Naive thymus-derived CD4-positive, alpha-beta T cell (primary cell): ENCODE measurements around the gene TMEM229B. TPM values are rescaled to one million over a fixed set of nuclear protein-coding genes. Genes with fewer than 3 reads are reported as not detected.

ENCODE experiments used
- ATAC-seq: fragments of 150-1000 bp; cut with Tn5 transposase; 2 replicates; pipeline ENCODE4 v1.10.0; 2021; ENCODE audit warnings: mild to moderate bottlenecking, moderate library complexity
- CTCF ChIA-PET: fragments of 350-600 bp; sonication (Branson Sonifier 250); formaldehyde crosslinking; loops from one replicate; lab custom pipeline; 2021; ENCODE audit warnings: antibody characterized with exemption; lab: Charles Lee
- POLR2A ChIA-PET: fragments of 350-600 bp; sonication (Branson Sonifier 250); formaldehyde crosslinking; loops from one replicate; lab custom pipeline; 2021; ENCODE audit warnings: antibody characterized with exemption, inconsistent platforms; lab: Charles Lee
- DNase-seq, 9 donors: peaks; one replicate each; pipeline versions ENCODE4 v3.0.0 to v3.0.0-alpha.2; 2020 to 2022; ENCODE audit warnings: mixed read lengths in 1 of 9
- H3K27ac ChIP-seq: one replicate; pipeline ENCODE4 v1.7.0; 2013; ENCODE audit warnings: mild to moderate bottlenecking, low read depth, low read length, moderate library complexity
- H3K27me3 ChIP-seq, 2 donors: one replicate each; pipeline ENCODE4 v1.7.0; 2013; ENCODE audit warnings: low read length in 2 of 2, mild to moderate bottlenecking in 2 of 2, moderate library complexity in 2 of 2; ENCODE audit not compliant: control insufficient read depth in 2 of 2, insufficient read depth in 2 of 2
- H3K36me3 ChIP-seq, 3 experiments: 1 replicate in 2 of 3; 2 replicates in 1 of 3; pipeline ENCODE4 v1.7.0; 2013; ENCODE audit warnings: low read length in 3 of 3, mild to moderate bottlenecking in 3 of 3, moderate library complexity in 1 of 3; ENCODE audit not compliant: insufficient read depth in 3 of 3, control insufficient read depth in 2 of 3
- H3K4me1 ChIP-seq, 2 donors: one replicate each; pipeline ENCODE4 v1.7.0; 2013; ENCODE audit warnings: low read length in 2 of 2, mild to moderate bottlenecking in 2 of 2, moderate library complexity in 1 of 2; ENCODE audit not compliant: control insufficient read depth in 2 of 2, insufficient read depth in 2 of 2
- H3K4me3 ChIP-seq: 2 replicates; pipeline ENCODE4 v1.7.0; 2013; ENCODE audit warnings: mild to moderate bottlenecking, low read length
- H3K9me3 ChIP-seq, 3 experiments: 1 replicate in 2 of 3; 2 replicates in 1 of 3; pipeline ENCODE4 v1.7.0; 2013; ENCODE audit warnings: low read length in 3 of 3; ENCODE audit not compliant: control insufficient read depth in 2 of 3
- H3K27ac Mint-ChIP-seq, 9 donors: one replicate each; pipeline ENCODE4 v1.8.0; 2020 to 2022; ENCODE audit warnings: mixed read lengths in 9 of 9, mild to moderate bottlenecking in 8 of 9, moderate library complexity in 5 of 9, inconsistent platforms in 2 of 9
- H3K27me3 Mint-ChIP-seq, 5 donors: one replicate each; pipeline ENCODE4 v1.8.0; 2021 to 2022; ENCODE audit warnings: mixed read lengths in 5 of 5, mild to moderate bottlenecking in 1 of 5
- H3K36me3 Mint-ChIP-seq, 5 donors: one replicate each; pipeline ENCODE4 v1.8.0; 2020 to 2022; ENCODE audit warnings: mixed read lengths in 5 of 5, mild to moderate bottlenecking in 3 of 5, inconsistent platforms in 1 of 5
- H3K4me1 Mint-ChIP-seq, 7 donors: one replicate each; pipeline ENCODE4 v1.8.0; 2020 to 2022; ENCODE audit warnings: mixed read lengths in 7 of 7, mild to moderate bottlenecking in 3 of 7, inconsistent platforms in 1 of 7
- H3K4me3 Mint-ChIP-seq, 10 donors: one replicate each; pipeline ENCODE4 v1.8.0; 2020 to 2022; ENCODE audit warnings: mild to moderate bottlenecking in 10 of 10, mixed read lengths in 10 of 10, moderate library complexity in 6 of 10, inconsistent platforms in 2 of 10
- H3K9me3 Mint-ChIP-seq, 11 donors: one replicate each; pipeline ENCODE4 v1.8.0; 2020 to 2022; ENCODE audit warnings: mixed read lengths in 11 of 11, mild to moderate bottlenecking in 4 of 11, inconsistent platforms in 1 of 11, moderate library complexity in 1 of 11
- intact Hi-C, 2 donors: fragments of 100-400 bp; cut with micrococcal nuclease; formaldehyde crosslinking; loops; one replicate each; pipeline ENCODE4 v1.15.1; 2023
- polyA plus RNA-seq, 2 donors: library from polyadenylated mRNA; unstranded; fragments of 300-500 nt; fragmentation: Illumina TruSeq; gene quantifications; one replicate each; pipeline ENCODE4 v1.2.3, GENCODE V29; 2021
- total RNA-seq, 6 experiments: library from RNA in 5 of 6; stranded (reverse) in 5 of 6; gene quantifications; 1 replicate in 5 of 6; 2 replicates in 1 of 6; pipeline ENCODE4 v1.2.3 and lab custom pipeline; 2021 to 2026

Gene TMEM229B
- total and polyA plus RNA-seq, 7 experiments from 2014 or later: 19.1 to 32.2 (median 30.6) TPM

DNA sequence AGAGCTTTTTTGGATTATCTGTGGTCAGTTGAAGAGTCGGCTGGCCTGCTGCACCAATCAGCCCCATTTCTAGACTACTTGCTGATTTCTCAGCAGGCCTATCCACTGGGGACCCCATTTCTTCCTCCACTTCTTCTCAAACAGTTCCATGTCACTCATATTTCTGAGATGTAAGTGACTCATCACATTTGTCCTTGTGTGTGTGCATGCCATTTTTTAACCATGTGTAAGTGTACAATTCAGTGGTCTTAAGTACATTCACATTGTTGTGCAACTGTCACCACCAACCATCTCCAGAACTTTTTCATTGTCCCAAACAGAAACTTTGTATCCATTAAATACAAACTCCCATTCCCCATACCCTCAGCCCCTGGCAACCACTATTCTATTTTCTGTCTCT, 14.2 kb downstream of the TMEM229B start:
- no peak overlapping the region for H3K4me3 Mint-ChIP-seq
- peaks cover 0 to 2% (median 0%) of the 10 kb centered on the region in 11 donors for H3K9me3 Mint-ChIP-seq
- DNase-seq: no peak
- Histone ChIP-seq H3K4me3 (no peak overlapping the region), H3K4me1 (peaks cover 0 to 5% of the 10 kb centered on the region in 2 donors), H3K9me3 (no peaks in the 10 kb centered on the region), H3K36me3 (peaks cover 0 to 37% (median 0%) of the 10 kb centered on the region in 3 experiments), H3K27me3 (no peaks in the 10 kb centered on the region), H3K27ac (no peak overlapping the region)
- intact Hi-C loops: no loop called here
- no peaks in the 10 kb centered on the region for H3K27me3 Mint-ChIP-seq
- H3K27ac Mint-ChIP-seq: peak overlapping the region in 2 of 9 donors; percentile 66 to 73
- ChIA-PET POLR2A (no interaction called here), CTCF (no interaction called here)
- no peak for ATAC-seq
- peaks cover 0 to 32% (median 21%) of the 10 kb centered on the region in 7 donors for H3K4me1 Mint-ChIP-seq
- peaks cover 6 to 38% (median 14%) of the 10 kb centered on the region in 5 donors for H3K36me3 Mint-ChIP-seq

DNA sequence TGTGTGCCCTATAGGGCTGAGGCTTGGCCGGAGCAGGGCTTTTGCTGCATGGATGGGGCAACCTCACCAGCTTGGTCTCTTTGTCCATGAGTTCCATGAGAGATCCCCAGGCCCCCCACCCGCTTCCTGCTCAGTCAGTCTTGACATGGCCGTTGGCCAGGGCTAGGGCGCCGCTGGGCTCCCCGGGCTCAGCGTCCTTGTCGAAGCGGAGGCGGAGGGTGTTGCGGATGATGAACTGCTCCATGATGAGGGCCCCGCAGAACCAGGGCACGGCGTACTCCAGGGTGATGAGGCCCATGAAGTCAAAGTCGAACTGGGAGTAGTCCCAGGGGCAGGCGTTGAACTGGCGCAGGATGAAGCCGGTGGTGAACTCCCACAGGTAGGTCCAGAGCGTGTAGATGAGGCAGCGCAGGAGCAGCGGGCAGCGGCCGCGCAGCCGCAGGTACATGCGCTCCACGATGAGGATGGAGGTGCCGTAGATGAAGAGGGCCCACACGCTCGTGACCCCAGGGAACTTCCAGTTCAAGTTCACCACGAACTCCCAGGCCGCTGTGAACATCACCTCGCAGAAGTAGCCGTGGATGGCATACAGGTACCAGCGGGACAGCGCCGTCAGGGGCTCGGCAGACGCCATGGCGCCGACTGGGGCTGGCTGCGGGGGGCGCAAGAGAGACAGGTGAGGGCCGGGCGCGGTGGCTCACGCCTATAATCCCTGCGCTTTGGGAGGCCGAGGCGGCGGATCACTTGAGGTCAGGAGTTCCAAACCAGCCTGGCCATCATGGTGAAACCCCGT, 15.0 kb downstream of the TMEM229B start:
- ATAC-seq: no peak
- POLR2A ChIA-PET: no interaction called here
- Histone ChIP-seq H3K27ac (no peak overlapping the region), H3K36me3 (peaks cover 0 to 34% (median 0%) of the 10 kb centered on the region in 3 experiments), H3K4me3 (no peak overlapping the region), H3K9me3 (no peaks in the 10 kb centered on the region), H3K4me1 (peaks cover 0 to 3% of the 10 kb centered on the region in 2 donors), H3K27me3 (no peaks in the 10 kb centered on the region)
- H3K27me3 Mint-ChIP-seq: no peaks in the 10 kb centered on the region
- intact Hi-C loops: no loop called here
- no peak overlapping the region for H3K4me3 Mint-ChIP-seq
- no peak for DNase-seq
- CTCF ChIA-PET: no interaction called here
- no peak overlapping the region for H3K27ac Mint-ChIP-seq
- H3K4me1 Mint-ChIP-seq: peaks cover 0 to 32% (median 17%) of the 10 kb centered on the region in 7 donors
- peaks cover 6 to 35% (median 11%) of the 10 kb centered on the region in 5 donors for H3K36me3 Mint-ChIP-seq
- H3K9me3 Mint-ChIP-seq: peaks cover 0 to 2% (median 0%) of the 10 kb centered on the region in 11 donors

- H3K9me3 Mint-ChIP-seq: peaks cover 0 to 2% (median 0%) of the 10 kb centered on the region in 11 donors
- peaks cover 6 to 30% (median 11%) of the 10 kb centered on the region in 5 donors for H3K36me3 Mint-ChIP-seq
- DNase-seq: no peak
- Histone ChIP-seq H3K4me1 (no peaks in the 10 kb centered on the region), H3K9me3 (no peaks in the 10 kb centered on the region), H3K27me3 (no peaks in the 10 kb centered on the region), H3K4me3 (no peak overlapping the region), H3K27ac (no peak overlapping the region), H3K36me3 (peaks cover 0 to 26% (median 0%) of the 10 kb centered on the region in 3 experiments)
- intact Hi-C loops: no loop called here
- no peaks in the 10 kb centered on the region for H3K27me3 Mint-ChIP-seq
- H3K4me1 Mint-ChIP-seq: peaks cover 0 to 25% (median 15%) of the 10 kb centered on the region in 7 donors
- CTCF ChIA-PET: no interaction called here
- ATAC-seq: no peak
- peak overlapping the region in 2 of 9 donors; percentile 48 to 71 for H3K27ac Mint-ChIP-seq
- POLR2A ChIA-PET: no interaction called here
- no peak overlapping the region for H3K4me3 Mint-ChIP-seq
Measured at GRCh38 chr14:67472726-67473125, 15.8 kb downstream of the TMEM229B start.

DNA sequence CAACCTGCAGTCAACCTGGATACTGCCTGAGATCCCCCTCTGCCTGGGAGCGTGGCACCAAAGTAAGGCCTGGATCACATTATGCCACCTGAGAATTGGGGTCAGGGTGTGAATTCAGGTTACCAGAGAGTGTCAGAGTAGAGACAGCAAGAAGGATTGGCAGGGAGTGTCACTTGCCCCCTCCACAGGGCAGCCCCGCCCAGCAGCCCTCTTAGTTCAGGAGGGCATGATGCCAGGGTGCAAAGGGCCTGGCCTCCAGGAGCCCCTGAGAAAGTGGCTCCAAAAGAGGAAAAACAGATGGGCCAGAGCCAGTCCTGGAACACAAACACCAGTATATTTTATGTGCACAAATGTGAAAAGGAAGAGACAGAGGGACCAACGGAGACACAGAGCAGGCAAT, 18.6 kb downstream of the TMEM229B start:
- Mint-ChIP-seq H3K36me3 (peaks cover 0 to 23% (median 4%) of the 10 kb centered on the region in 5 donors), H3K27me3 (peaks cover 0 to 8% (median 0%) of the 10 kb centered on the region in 5 donors), H3K27ac (peak overlapping the region in 6 of 9 donors; percentile 17 to 96 (median 69)), H3K4me3 (no peak overlapping the region), H3K4me1 (peaks cover 0 to 39% (median 26%) of the 10 kb centered on the region in 7 donors), H3K9me3 (peaks cover 0 to 2% (median 0%) of the 10 kb centered on the region in 11 donors)
- ChIA-PET POLR2A (no interaction called here), CTCF (no interaction called here)
- no peak overlapping the region for H3K4me3 ChIP-seq
- DNase-seq (no peak), ATAC-seq (no peak)
- no peaks in the 10 kb centered on the region for H3K27me3 ChIP-seq
- intact Hi-C loops: loop anchor here in 1 of 2 donors (10.0 kb wide), 1 partner anchor 45 kb away; no protein-coding TSS in a partner anchor
- H3K9me3 ChIP-seq: no peaks in the 10 kb centered on the region
- no peak overlapping the region for H3K27ac ChIP-seq
- H3K4me1 ChIP-seq: peaks cover 7 to 9% of the 10 kb centered on the region in 2 donors
- H3K36me3 ChIP-seq: peaks cover 0 to 17% (median 0%) of the 10 kb centered on the region in 3 experiments

GRCh38 chr14:67468378-67468730, 20.2 kb downstream of the TMEM229B start:
- no peak for ATAC-seq
- intact Hi-C loops: loop anchor here in 1 of 2 donors (10.0 kb wide), 1 partner anchor 46 kb away; no protein-coding TSS in a partner anchor
- CTCF ChIA-PET: interaction anchor here (1.1 kb wide), 1 partner anchor 104 kb away, joined by 3 read pairs; no protein-coding TSS in a partner anchor
- no peak for DNase-seq
- H3K36me3 ChIP-seq: peaks cover 0 to 13% (median 0%) of the 10 kb centered on the region in 3 experiments
- H3K27ac ChIP-seq: no peak overlapping the region
- H3K36me3 Mint-ChIP-seq: peaks cover 0 to 13% (median 0%) of the 10 kb centered on the region in 5 donors
- no peak overlapping the region for H3K4me3 ChIP-seq
- H3K27me3 ChIP-seq: no peaks in the 10 kb centered on the region
- H3K27ac Mint-ChIP-seq: peak overlapping the region in 4 of 9 donors; percentile 42 to 71 (median 65)
- H3K4me1 Mint-ChIP-seq: peaks cover 8 to 48% (median 40%) of the 10 kb centered on the region in 7 donors
- H3K27me3 Mint-ChIP-seq: peaks cover 0 to 13% (median 0%) of the 10 kb centered on the region in 5 donors
- H3K4me1 ChIP-seq: peaks cover 9 to 21% of the 10 kb centered on the region in 2 donors
- H3K9me3 Mint-ChIP-seq: peaks cover 0 to 2% (median 0%) of the 10 kb centered on the region in 11 donors
- H3K4me3 Mint-ChIP-seq: no peak overlapping the region
- no peaks in the 10 kb centered on the region for H3K9me3 ChIP-seq
- POLR2A ChIA-PET: no interaction called here

GRCh38 chr14:67467134-67467533, 21.4 kb downstream of the TMEM229B start:
- POLR2A ChIA-PET: interaction anchor here (1.1 kb wide), 1 partner anchor 49 kb away, joined by 3 read pairs; no protein-coding TSS in a partner anchor

More at GRCh38 chr14:67467134-67467533, 21.4 kb downstream of the TMEM229B start:
- Histone ChIP-seq H3K27ac (no peak overlapping the region), H3K9me3 (no peaks in the 10 kb centered on the region), H3K36me3 (peaks cover 0 to under 1% (median 0%) of the 10 kb centered on the region in 3 experiments), H3K4me3 (no peak overlapping the region), H3K4me1 (peaks cover 9 to 21% of the 10 kb centered on the region in 2 donors), H3K27me3 (no peaks in the 10 kb centered on the region)
- Mint-ChIP-seq H3K4me1 (peaks cover 8 to 52% (median 40%) of the 10 kb centered on the region in 7 donors), H3K27ac (peak overlapping the region in 5 of 9 donors; percentile 2 to 72 (median 36)), H3K27me3 (peaks cover 0 to 13% (median 0%) of the 10 kb centered on the region in 5 donors), H3K36me3 (peaks cover 0 to 7% (median 0%) of the 10 kb centered on the region in 5 donors), H3K4me3 (peak overlapping the region in 3 of 10 donors; percentile 16 to 38 (median 26)), H3K9me3 (peaks cover 0 to 2% (median 0%) of the 10 kb centered on the region in 11 donors)
- DNase-seq: no peak
- CTCF ChIA-PET: no interaction called here
- intact Hi-C loops: loop anchor here in 1 of 2 donors (10.0 kb wide), 1 partner anchor 48 kb away; no protein-coding TSS in a partner anchor
- ATAC-seq: no peak
